Vein endothelial cell (primary cell): ENCODE results near the gene CDY1. TPM values are rescaled to one million over a fixed set of nuclear protein-coding genes. Genes with fewer than 3 reads are reported as not detected.

ENCODE experiments used
- total RNA-seq: library from RNA; depleted of rRNA; stranded (reverse); fragments of >200 nt; gene quantifications from 2 replicates; pipeline ENCODE4 v1.2.3, GENCODE V29; 2012

Gene CDY1
- not detected in 2 replicates for total RNA-seq

GRCh38 chrY:25621817-25622216, at the start of gene CDY1:
Gene CDY1 (plus strand): TSS chrY:25622117. CDS start chrY:25622443, 326 bp downstream.

